SK-N-SH (cell line): ENCODE results near the gene UTF1. TPM values are rescaled to one million over a fixed set of nuclear protein-coding genes. Genes with fewer than 3 reads are reported as not detected.

Experiments used
- CTCF ChIA-PET: fragments of 300-600, 350-600 bp; formaldehyde crosslinking; extraction: SDS; loops from one replicate; lab custom pipeline; 2021; lab: Yijun Ruan, JAX
- POLR2A ChIA-PET: fragments of 350-600 bp; sonication (Branson Sonifier 250); formaldehyde crosslinking; extraction: SDS; loops from one replicate; lab custom pipeline; 2020; ENCODE audit warnings: antibody characterized with exemption, inconsistent platforms; lab: Yijun Ruan, JAX
- DNase-seq: peaks from one replicate; pipeline ENCODE4 v3.0.0; 2012
- H2AFZ ChIP-seq: fragments of 200-600 bp; sonication (generic); 2 replicates; pipeline ENCODE4 v1.8.1; 2016; ENCODE audit warnings: antibody characterized with exemption, mild to moderate bottlenecking, low read depth
- H3F3A ChIP-seq: fragments of 200-600 bp; sonication (generic); replicated peaks from 2 replicates; pipeline ENCODE3; 2016; ENCODE audit warnings: antibody characterized with exemption, mild to moderate bottlenecking; ENCODE audit not compliant: insufficient read depth
- H3K27ac ChIP-seq, 2 experiments: fragments of 200-500 bp in 1 of 2; fragments of 200-600 bp in 1 of 2; sonication (Bioruptor generic) in 1 of 2; sonication (generic), shearing (Covaris generic) in 1 of 2; 2 replicates each; pipeline versions ENCODE4 v1.5.1 to v1.6.1; 2014 to 2016; ENCODE audit warnings: low read depth in 2 of 2, inconsistent platforms in 1 of 2, low read length in 1 of 2, mild to moderate bottlenecking in 1 of 2, mixed read lengths in 1 of 2
- H3K27me3 ChIP-seq: fragments of 200-600 bp; sonication (generic), shearing (Covaris generic); 2 replicates; pipeline ENCODE4 v1.6.1; 2016; ENCODE audit warnings: mixed run types; ENCODE audit not compliant: insufficient read depth
- H3K36me3 ChIP-seq, 2 experiments: fragments of 200-500 bp in 1 of 2; fragments of 200-600 bp in 1 of 2; sonication (Bioruptor generic) in 1 of 2; sonication (generic) in 1 of 2; replicated peaks in 1 of 2; 2 replicates each; pipeline versions ENCODE3 to v1.5.1; 2014 to 2016; ENCODE audit warnings: low read length in 1 of 2, mild to moderate bottlenecking in 1 of 2; ENCODE audit not compliant: insufficient read depth in 2 of 2, control insufficient read depth in 1 of 2
- H3K4me1 ChIP-seq, 2 experiments: fragments of 200-500 bp in 1 of 2; fragments of 200-600 bp in 1 of 2; sonication (Bioruptor generic) in 1 of 2; sonication (generic), shearing (Covaris generic) in 1 of 2; 2 replicates each; pipeline versions ENCODE4 v1.5.1 to v1.6.1; 2014 to 2016; ENCODE audit warnings: low read depth in 1 of 2, low read length in 1 of 2, mixed run types in 1 of 2; ENCODE audit not compliant: insufficient read depth in 2 of 2, control insufficient read depth in 1 of 2
- H3K4me2 ChIP-seq: fragments of 200-600 bp; sonication (generic), shearing (Covaris generic); 2 replicates; pipeline ENCODE4 v1.6.1; 2017; ENCODE audit warnings: mixed run types
- H3K4me3 ChIP-seq, 2 experiments: fragments of 200-500 bp in 1 of 2; fragments of 200-600 bp in 1 of 2; sonication (Bioruptor generic) in 1 of 2; sonication (generic), shearing (Covaris generic) in 1 of 2; 2 replicates each; pipeline versions ENCODE4 v1.5.1 to v1.8.1; 2014 to 2016; ENCODE audit warnings: low read depth in 2 of 2, inconsistent platforms in 1 of 2, low read length in 1 of 2, mild to moderate bottlenecking in 1 of 2, mixed read lengths in 1 of 2, moderate library complexity in 1 of 2
- H3K79me2 ChIP-seq: fragments of 200-600 bp; sonication (generic); 2 replicates; pipeline ENCODE4 v1.8.1; 2017; ENCODE audit warnings: mild to moderate bottlenecking; ENCODE audit not compliant: insufficient read depth
- H3K9ac ChIP-seq: fragments of 200-600 bp; sonication (generic); 2 replicates; pipeline ENCODE4 v1.6.1; 2017; ENCODE audit warnings: mixed run types
- H3K9me2 ChIP-seq: fragments of 200-600 bp; sonication (generic); 2 replicates; pipeline ENCODE4 v1.6.1; 2017; ENCODE audit warnings: mixed run types
- H3K9me3 ChIP-seq: fragments of 200-600 bp; sonication (generic); 2 replicates; pipeline ENCODE4 v1.6.1; 2017; ENCODE audit warnings: mixed run types, mild to moderate bottlenecking, moderate library complexity
- H4K20me1 ChIP-seq: fragments of 200-600 bp; sonication (generic); 2 replicates; pipeline ENCODE4 v1.6.1; 2017; ENCODE audit warnings: mild to moderate bottlenecking, mixed run types; ENCODE audit not compliant: insufficient read depth
- EP300 ChIP-seq, 2 experiments: IDR thresholded peaks; 2 replicates each; pipeline versions ENCODE4 v1.4.0 to v1.6.1; 2012; ENCODE audit warnings: borderline replicate concordance in 1 of 2, low read depth in 1 of 2, low read length in 1 of 2
- FOSL2 ChIP-seq: IDR thresholded peaks from 2 replicates; pipeline ENCODE4 v1.4.0; 2012; ENCODE audit warnings: low read depth, mild to moderate bottlenecking, moderate library complexity, borderline replicate concordance
- FOXJ3 ChIP-seq: sonication (generic); formaldehyde crosslinking; IDR thresholded peaks from 2 replicates; pipeline ENCODE4 v1.5.1; 2020; ENCODE audit warnings: mild to moderate bottlenecking, missing genetic modification reagents
- FOXM1 ChIP-seq: IDR thresholded peaks from 2 replicates; pipeline ENCODE4 v1.4.0; 2012; ENCODE audit warnings: low read depth, mild to moderate bottlenecking
- GABPA ChIP-seq: IDR thresholded peaks from 2 replicates; pipeline ENCODE4 v1.4.0; 2012; ENCODE audit warnings: low read depth, mild to moderate bottlenecking
- MEF2A ChIP-seq: IDR thresholded peaks from 2 replicates; pipeline ENCODE4 v1.4.0; 2012; ENCODE audit warnings: low read depth, borderline replicate concordance
- MXI1 ChIP-seq: IDR thresholded peaks from 2 replicates; pipeline ENCODE4 v1.6.1; 2012; ENCODE audit warnings: mild to moderate bottlenecking, low read depth, low read length, improper control_type of control experiment
- NFIC ChIP-seq: IDR thresholded peaks from 2 replicates; pipeline ENCODE4 v1.4.0; 2012; ENCODE audit warnings: borderline replicate concordance
- RAD21 ChIP-seq: IDR thresholded peaks from 2 replicates; pipeline ENCODE4 v1.6.1; 2012; ENCODE audit warnings: mild to moderate bottlenecking, low read length
- SIN3A ChIP-seq: IDR thresholded peaks from 2 replicates; pipeline ENCODE4 v1.6.1; 2012; ENCODE audit warnings: low read depth, mild to moderate bottlenecking, low read length, moderate library complexity, borderline replicate concordance
- SMC3 ChIP-seq: IDR thresholded peaks from 2 replicates; pipeline ENCODE4 v1.6.1; 2012; ENCODE audit warnings: low read depth, low read length, improper control_type of control experiment
- WGBS: methylation state at CpG from one replicate; pipeline ENCODE4 v1.1.6; 2017; ENCODE audit warnings: low lambda C conversion rate; 5-methylcytosine and 5-hydroxymethylcytosine counted together
- polyA plus RNA-seq, 3 experiments: library from polyadenylated mRNA; depleted of rRNA; stranded (reverse); fragments of >200 nt; gene quantifications; 2 replicates each; pipeline ENCODE4 v1.2.3, GENCODE V29; 2012
- TF ChIP-seq, protein P1 (sequence below): fragments of 150-350 bp; IDR thresholded peaks from 2 replicates; pipeline ENCODE4 v1.6.1; 2017; ENCODE audit warnings: antibody characterized with exemption, low read length, low read depth, borderline replicate concordance
- TF ChIP-seq, protein P2 (sequence below): fragments of 200-600 bp; sonication (generic); IDR thresholded peaks from 2 replicates; pipeline ENCODE4 v1.6.1; 2017; ENCODE audit warnings: antibody characterized with exemption, mild to moderate bottlenecking, moderate library complexity
- TF ChIP-seq, protein P3 (sequence below): fragments of 150-350 bp; IDR thresholded peaks from 2 replicates; pipeline ENCODE4 v1.6.1; 2016; ENCODE audit warnings: mild to moderate bottlenecking, low read depth, low read length
- TF ChIP-seq, protein P4 (sequence below): IDR thresholded peaks from 2 replicates; pipeline ENCODE4 v1.4.0; 2012; ENCODE audit warnings: low read depth, borderline replicate concordance
- TF ChIP-seq, protein P5 (sequence below): IDR thresholded peaks from 2 replicates; pipeline ENCODE4 v1.4.0; 2012; ENCODE audit warnings: low read depth

The UTF1 gene
- polyA plus RNA-seq, 1 of the 3 experiments (the other 2 are of a cell fraction), result not detected

DNA sequence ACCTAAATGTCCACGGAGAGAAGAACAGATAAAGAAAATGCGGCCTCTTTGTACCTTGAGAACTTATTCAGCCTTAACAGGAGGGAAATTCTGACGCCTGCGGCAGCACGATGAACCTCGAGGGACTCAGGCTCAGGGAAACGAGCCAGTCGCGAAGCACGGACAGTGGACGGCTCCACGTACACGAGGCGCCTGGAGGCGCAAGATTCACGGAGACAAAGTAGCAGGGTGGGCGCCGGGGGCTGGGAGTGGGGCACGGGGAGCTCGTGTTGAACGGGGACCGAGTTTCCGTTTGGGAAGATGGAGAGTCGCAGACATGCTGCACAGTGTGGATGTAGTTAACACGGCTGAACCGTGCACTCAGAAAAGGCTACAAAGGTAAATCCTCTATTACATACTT, 13.2 kb upstream of the UTF1 start:
- no peaks in the 10 kb centered on the region for H3F3A ChIP-seq
- no peaks in the 10 kb centered on the region for H3K4me1 ChIP-seq
- no peak for DNase-seq
- no peaks in the 10 kb centered on the region for H3K9me2 ChIP-seq
- ChIA-PET POLR2A (no interaction called here), CTCF (no interaction called here)
- H3K36me3 ChIP-seq, result no peaks in the 10 kb centered on the region
- no peak overlapping the region for H3K4me3 ChIP-seq
- 10% methylated on average over 18 of the region's 26 CpGs for WGBS
- H4K20me1 ChIP-seq, result no peaks in the 10 kb centered on the region
- H3K79me2 ChIP-seq, result no peaks in the 10 kb centered on the region
- H3K9me3 ChIP-seq, result no peaks in the 10 kb centered on the region
- no peak overlapping the region for H3K27ac ChIP-seq
- no peak overlapping the region for H2AFZ ChIP-seq
- H3K9ac ChIP-seq, result no peak overlapping the region
- TF ChIP-seq MXI1 (no peak), SIN3A (no peak), FOXJ3 (CRISPR knock-in tag) (no peak), FOSL2 (no peak), NFIC (no peak), GABPA (no peak), SMC3 (no peak), FOXM1 (no peak), RAD21 (no peak), MEF2A (no peak), EP300 (IDR thresholded peaks at IDR 0.05; ENCODE audit: borderline replicate concordance in 1 of 2, low read depth in 1 of 2, low read length in 1 of 2) (no peak)
- TF ChIP-seq, protein P1, sequence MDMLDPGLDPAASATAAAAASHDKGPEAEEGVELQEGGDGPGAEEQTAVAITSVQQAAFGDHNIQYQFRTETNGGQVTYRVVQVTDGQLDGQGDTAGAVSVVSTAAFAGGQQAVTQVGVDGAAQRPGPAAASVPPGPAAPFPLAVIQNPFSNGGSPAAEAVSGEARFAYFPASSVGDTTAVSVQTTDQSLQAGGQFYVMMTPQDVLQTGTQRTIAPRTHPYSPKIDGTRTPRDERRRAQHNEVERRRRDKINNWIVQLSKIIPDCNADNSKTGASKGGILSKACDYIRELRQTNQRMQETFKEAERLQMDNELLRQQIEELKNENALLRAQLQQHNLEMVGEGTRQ, result no peak
- TF ChIP-seq, protein P2, sequence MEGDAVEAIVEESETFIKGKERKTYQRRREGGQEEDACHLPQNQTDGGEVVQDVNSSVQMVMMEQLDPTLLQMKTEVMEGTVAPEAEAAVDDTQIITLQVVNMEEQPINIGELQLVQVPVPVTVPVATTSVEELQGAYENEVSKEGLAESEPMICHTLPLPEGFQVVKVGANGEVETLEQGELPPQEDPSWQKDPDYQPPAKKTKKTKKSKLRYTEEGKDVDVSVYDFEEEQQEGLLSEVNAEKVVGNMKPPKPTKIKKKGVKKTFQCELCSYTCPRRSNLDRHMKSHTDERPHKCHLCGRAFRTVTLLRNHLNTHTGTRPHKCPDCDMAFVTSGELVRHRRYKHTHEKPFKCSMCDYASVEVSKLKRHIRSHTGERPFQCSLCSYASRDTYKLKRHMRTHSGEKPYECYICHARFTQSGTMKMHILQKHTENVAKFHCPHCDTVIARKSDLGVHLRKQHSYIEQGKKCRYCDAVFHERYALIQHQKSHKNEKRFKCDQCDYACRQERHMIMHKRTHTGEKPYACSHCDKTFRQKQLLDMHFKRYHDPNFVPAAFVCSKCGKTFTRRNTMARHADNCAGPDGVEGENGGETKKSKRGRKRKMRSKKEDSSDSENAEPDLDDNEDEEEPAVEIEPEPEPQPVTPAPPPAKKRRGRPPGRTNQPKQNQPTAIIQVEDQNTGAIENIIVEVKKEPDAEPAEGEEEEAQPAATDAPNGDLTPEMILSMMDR, result no peak
- TF ChIP-seq, protein P3, sequence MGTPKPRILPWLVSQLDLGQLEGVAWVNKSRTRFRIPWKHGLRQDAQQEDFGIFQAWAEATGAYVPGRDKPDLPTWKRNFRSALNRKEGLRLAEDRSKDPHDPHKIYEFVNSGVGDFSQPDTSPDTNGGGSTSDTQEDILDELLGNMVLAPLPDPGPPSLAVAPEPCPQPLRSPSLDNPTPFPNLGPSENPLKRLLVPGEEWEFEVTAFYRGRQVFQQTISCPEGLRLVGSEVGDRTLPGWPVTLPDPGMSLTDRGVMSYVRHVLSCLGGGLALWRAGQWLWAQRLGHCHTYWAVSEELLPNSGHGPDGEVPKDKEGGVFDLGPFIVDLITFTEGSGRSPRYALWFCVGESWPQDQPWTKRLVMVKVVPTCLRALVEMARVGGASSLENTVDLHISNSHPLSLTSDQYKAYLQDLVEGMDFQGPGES, result no peak
- TF ChIP-seq, protein P4, sequence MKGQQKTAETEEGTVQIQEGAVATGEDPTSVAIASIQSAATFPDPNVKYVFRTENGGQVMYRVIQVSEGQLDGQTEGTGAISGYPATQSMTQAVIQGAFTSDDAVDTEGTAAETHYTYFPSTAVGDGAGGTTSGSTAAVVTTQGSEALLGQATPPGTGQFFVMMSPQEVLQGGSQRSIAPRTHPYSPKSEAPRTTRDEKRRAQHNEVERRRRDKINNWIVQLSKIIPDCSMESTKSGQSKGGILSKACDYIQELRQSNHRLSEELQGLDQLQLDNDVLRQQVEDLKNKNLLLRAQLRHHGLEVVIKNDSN, result no peak
- TF ChIP-seq, protein P5, sequence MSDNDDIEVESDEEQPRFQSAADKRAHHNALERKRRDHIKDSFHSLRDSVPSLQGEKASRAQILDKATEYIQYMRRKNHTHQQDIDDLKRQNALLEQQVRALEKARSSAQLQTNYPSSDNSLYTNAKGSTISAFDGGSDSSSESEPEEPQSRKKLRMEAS, result no peak
- peaks cover 61% of the 10 kb centered on the region for H3K27me3 ChIP-seq
- H3K4me2 ChIP-seq, result no peak overlapping the region
